ENCODE measurements around the gene SGTA. TPM values are rescaled to one million over a fixed set of nuclear protein-coding genes. Genes with fewer than 3 reads are reported as not detected.

Gene SGTA
- total RNA-seq, 2 donors from 2014 or later, result 52.3 to 60.9 TPM

DNA sequence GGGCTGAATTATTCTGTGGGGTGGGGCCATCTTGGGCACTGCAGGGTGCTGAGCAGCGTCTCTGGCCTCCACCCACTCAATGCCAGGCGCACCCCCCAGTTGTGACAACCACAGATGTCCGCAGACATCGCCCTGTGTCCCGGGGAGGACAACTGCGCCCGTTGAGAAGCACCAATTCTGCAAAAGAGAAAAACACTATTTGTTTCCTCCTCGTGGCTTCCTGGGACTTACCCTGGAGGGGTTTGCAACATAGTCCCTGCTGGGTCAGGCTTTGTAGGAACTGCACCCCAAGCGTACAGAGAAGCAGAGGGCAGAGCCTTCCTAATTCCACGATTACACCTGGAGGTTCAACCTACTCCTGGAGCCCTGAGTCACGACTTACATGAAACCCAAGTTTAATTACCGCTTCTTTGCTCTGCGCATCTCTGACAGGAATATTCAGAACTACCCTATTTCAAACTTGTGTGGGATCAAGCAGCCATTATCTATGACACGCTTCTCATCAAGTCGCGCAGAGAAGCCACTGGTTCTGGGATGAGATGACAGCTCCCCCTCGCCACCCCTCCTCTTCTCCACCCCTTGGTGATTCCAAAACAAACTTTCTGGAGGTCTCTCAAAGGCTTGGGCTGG lies 32.1 kb downstream of the SGTA start:
- TF ChIP-seq, protein P1, sequence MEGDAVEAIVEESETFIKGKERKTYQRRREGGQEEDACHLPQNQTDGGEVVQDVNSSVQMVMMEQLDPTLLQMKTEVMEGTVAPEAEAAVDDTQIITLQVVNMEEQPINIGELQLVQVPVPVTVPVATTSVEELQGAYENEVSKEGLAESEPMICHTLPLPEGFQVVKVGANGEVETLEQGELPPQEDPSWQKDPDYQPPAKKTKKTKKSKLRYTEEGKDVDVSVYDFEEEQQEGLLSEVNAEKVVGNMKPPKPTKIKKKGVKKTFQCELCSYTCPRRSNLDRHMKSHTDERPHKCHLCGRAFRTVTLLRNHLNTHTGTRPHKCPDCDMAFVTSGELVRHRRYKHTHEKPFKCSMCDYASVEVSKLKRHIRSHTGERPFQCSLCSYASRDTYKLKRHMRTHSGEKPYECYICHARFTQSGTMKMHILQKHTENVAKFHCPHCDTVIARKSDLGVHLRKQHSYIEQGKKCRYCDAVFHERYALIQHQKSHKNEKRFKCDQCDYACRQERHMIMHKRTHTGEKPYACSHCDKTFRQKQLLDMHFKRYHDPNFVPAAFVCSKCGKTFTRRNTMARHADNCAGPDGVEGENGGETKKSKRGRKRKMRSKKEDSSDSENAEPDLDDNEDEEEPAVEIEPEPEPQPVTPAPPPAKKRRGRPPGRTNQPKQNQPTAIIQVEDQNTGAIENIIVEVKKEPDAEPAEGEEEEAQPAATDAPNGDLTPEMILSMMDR (IDR thresholded peaks at IDR 0.05), result no peak
- no peak for DNase-seq (ENCODE audit: low spot score)

DNA sequence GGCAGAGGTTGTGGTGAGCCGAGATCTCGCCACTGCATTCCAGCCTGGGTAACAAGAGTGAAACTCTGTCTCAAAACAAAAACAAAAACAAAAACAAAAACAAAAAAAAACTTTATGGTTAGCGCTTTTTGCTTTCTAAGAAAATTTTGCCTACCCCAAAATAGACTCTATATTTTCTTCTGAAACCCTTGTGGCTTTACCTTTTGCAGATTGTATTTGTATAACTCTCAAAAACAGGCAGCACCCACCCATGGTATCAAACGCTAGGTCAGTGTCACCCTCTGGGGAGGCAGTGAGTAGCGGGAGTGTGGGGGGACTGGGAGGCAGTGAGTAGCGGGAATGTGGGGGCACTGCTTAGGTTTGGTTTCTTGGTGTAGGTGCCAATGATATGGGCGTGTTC lies 35.7 kb downstream of the SGTA start:
- Histone ChIP-seq H3K4me3 (no peak overlapping the region), H3K27me3 (no peaks in the 10 kb centered on the region), H3K27ac (no peak overlapping the region), H3K36me3 (no peaks in the 10 kb centered on the region), H3K9me3 (no peaks in the 10 kb centered on the region), H3K4me1 (peaks cover 0 to 7% of the 10 kb centered on the region in 2 donors)
- DNase-seq (ENCODE audit: low spot score), result no peak
- TF ChIP-seq, protein P1 (IDR thresholded peaks at IDR 0.05), result no peak

More for the DNA sequence above, 32.1 kb downstream of the SGTA start:
- Histone ChIP-seq H3K36me3 (peaks cover 18% of the 10 kb centered on the region), H3K4me1 (peaks cover 0 to 7% of the 10 kb centered on the region in 2 donors), H3K4me3 (no peak overlapping the region), H3K9me3 (no peaks in the 10 kb centered on the region), H3K27ac (no peak overlapping the region), H3K27me3 (no peaks in the 10 kb centered on the region)

DNA sequence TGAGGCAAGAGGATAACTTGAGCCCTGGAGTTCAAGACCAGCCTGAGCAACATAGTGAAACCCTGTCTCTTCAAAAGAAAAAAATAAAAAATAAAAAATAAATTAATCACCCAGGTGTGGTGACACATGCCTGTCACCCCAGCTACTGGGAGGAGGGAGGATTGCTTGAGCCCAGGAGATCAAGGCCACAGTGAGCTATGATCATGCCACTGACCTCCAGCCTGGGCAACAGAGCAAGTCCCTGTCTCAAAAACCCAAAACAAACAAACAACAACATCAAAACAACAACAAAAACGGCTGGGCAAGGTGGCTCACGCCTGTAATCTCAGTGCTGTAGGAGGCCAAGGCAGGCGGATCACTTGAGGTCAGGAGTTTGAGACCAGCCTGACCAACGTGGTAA lies 39.0 kb downstream of the SGTA start:
- DNase-seq (ENCODE audit: low spot score), result no peak
- H3K4me3 ChIP-seq, result no peak overlapping the region
- peaks cover 0 to 9% of the 10 kb centered on the region in 2 donors for H3K4me1 ChIP-seq
- TF ChIP-seq, protein P1 (IDR thresholded peaks at IDR 0.05), result no peak
- H3K27me3 ChIP-seq, result no peaks in the 10 kb centered on the region
- H3K27ac ChIP-seq, result no peak overlapping the region
- no peaks in the 10 kb centered on the region for H3K36me3 ChIP-seq
- H3K9me3 ChIP-seq, result no peaks in the 10 kb centered on the region

DNA sequence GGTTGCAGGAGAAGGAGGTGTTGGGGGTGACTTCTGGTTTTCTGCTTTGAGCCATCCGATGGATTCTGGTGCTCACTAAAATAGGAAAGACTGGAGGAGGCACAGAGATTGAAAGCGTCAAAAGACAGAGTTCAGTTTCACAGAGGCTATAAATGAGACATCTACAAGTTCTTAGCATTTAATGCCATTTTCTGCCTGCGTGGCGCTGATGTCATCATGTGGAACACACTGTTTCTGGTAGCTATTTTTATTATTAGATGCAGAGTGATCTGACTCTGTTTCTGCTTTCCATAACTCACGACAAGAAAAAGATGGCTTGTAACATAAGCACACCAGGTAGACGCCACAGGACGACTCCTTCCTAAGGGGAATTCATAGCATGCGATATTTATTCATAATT lies 40.0 kb downstream of the SGTA start:
- no peak overlapping the region for H3K4me3 ChIP-seq
- no peaks in the 10 kb centered on the region for H3K27me3 ChIP-seq
- H3K27ac ChIP-seq, result no peak overlapping the region
- no peak for DNase-seq (ENCODE audit: low spot score)
- peaks cover 0 to 8% of the 10 kb centered on the region in 2 donors for H3K4me1 ChIP-seq
- TF ChIP-seq, protein P1 (IDR thresholded peaks at IDR 0.05), result no peak
- H3K9me3 ChIP-seq, result no peaks in the 10 kb centered on the region
- no peaks in the 10 kb centered on the region for H3K36me3 ChIP-seq

DNA sequence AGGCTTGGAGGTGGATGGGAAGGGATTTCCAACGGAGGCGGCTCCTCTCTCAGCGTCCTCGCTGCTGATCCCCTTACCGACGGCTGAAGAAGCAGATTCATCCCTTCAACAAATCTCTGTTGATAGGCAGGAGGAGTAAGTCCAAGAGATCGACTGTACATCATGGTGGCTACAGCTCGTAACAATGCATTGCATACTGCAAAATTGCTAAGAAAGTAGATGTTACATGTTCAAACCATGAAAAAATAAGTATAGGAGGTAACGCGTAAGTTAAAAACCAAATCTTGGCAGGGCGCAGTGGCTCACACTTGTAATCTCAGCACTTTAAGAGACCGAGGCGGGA lies 42.8 kb downstream of the SGTA start:
- no peaks in the 10 kb centered on the region for H3K27me3 ChIP-seq
- H3K4me3 ChIP-seq, result peak overlapping the region; percentile 88 to 98
- H3K36me3 ChIP-seq, result peaks cover 9% of the 10 kb centered on the region
- DNase-seq (ENCODE audit: low spot score), result no peak
- TF ChIP-seq, protein P1 (IDR thresholded peaks at IDR 0.05), result no peak
- no peak overlapping the region for H3K27ac ChIP-seq
- no peaks in the 10 kb centered on the region for H3K9me3 ChIP-seq
- peaks cover 0 to 8% of the 10 kb centered on the region in 2 donors for H3K4me1 ChIP-seq

Data from right atrium auricular region (tissue), 2 donors.